ENCODE data around the gene ITGA7.
A peak's percentile ranks its signal among the peaks of the same experiment; 100 is the strongest.

ITGA7 gene

GRCh38 chr12:55699471-55700055 lies 8.1 kb downstream of the ITGA7 start:
- DNase-seq = no peak

DNA sequence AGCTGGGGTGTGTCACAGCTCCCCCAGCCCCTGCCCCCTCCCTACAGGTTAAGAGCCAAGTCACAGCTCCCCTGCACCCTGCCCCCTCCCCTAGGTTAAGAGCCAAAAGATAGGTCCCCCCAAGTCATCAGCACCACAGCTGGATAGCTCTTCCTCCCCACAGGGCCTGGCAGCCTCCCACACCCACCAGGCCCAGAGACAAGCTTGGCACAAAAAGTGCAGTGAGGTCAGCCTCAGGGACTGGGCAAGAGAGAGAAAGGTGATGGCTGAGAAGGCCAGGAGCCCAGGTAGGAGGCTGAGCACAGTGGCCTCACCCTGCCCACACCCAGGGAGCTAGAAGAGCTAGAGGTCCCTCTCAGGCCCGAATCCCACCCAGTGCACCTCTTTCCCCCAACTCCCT lies 8.7 kb downstream of the ITGA7 start:
- DNase-seq = no peak

DNA sequence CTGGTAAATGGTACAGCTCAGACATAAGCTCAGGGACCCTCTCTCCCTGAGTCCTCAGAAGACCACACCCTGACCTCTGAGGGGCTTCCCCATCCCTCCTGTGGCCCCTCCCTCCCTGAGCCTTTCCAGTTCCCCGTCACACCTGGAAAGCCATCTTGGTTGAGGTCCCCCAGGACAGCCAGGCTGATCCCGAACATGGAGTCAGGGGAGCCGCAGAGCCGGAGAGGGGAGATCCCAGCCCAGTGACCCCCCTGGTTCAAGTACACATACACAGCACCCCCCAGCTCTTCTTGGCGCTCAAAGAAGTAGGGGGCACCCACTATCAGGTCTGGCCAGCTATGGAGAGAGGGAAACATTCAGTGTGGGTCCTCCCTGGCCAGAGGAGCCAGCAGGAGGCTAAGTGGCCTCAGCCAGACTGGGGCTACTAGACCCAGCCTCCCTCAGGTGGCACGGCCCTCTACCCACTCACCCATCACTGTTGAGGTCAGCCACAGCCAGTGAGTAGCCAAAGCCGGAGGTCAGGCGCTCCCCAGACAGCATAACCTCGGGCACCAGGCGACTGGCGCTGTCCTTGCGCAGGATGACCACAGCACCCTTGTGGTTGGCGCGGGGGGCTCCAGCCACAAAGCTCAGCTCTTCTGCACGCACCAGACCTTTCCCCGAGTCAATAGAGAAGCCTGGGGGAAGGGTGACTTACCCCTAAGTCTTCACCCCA lies 9.3 kb downstream of the ITGA7 start:
- no peak for DNase-seq

GRCh38 chr12:55697686-55698085 lies 10.0 kb downstream of the ITGA7 start:
- DNase-seq = no peak

- DNase-seq = no peak
Observed at GRCh38 chr12:55696796-55697462, 10.8 kb downstream of the ITGA7 start.

DNA sequence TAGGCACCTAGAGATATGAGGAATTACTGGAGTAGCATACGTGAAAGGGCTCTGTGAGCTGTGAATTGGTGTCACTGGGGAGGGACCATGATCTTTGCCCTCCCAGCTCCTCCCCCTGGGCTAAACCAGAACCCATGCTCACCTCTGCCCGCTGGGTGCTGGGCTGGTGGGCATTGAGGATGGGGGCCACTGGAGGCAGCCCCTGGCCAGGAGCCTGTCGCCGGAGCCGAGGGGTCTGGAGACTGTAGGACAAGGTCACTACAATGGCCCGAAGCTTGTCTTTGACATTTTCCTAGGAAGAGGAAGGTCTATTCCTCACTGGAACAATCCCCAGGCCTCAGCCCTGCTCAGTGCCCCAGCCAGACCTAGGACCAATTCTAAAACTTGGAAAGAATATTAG lies 11.6 kb downstream of the ITGA7 start:
- no peak for DNase-seq

- no peak for DNase-seq
Observed at GRCh38 chr12:55695349-55695748, 12.4 kb downstream of the ITGA7 start.

DNA sequence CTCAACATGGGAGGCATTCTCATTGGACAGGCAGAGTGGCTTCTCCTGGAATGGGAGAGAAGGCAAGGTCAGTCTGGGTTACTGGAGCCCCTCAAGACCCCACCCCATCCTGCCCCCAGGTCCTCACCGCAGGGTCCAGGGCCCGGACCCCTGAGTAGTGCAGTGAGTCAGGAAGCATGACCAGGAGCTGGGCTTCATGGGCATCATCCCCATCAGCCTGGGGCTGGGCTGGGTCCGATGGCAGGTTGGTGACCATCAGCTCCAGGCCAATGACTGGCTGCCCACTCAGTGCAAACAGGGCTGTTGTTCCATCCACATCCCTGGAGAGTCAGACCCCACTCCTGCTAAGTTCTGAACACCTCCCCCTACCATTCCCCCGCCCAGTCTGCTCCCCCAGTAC lies 13.1 kb downstream of the ITGA7 start:
- DNase-seq = no peak

DNA sequence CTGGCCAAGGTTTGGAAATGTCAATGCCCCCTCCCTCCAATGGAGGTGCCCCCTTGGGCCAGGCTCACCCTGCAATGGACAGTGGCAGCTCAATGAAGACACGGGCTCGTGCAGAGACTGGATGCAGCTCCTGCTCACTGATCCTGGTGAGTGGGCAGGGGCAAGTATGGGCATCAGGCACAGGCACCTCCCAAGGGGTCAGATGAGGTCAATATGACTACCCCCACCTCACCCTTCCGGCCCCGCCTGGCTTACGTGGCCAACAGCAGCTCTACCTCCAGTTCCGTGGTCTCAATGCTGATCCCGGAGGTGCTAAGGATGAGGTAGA lies 13.6 kb downstream of the ITGA7 start:
- DNase-seq = no peak

DNA sequence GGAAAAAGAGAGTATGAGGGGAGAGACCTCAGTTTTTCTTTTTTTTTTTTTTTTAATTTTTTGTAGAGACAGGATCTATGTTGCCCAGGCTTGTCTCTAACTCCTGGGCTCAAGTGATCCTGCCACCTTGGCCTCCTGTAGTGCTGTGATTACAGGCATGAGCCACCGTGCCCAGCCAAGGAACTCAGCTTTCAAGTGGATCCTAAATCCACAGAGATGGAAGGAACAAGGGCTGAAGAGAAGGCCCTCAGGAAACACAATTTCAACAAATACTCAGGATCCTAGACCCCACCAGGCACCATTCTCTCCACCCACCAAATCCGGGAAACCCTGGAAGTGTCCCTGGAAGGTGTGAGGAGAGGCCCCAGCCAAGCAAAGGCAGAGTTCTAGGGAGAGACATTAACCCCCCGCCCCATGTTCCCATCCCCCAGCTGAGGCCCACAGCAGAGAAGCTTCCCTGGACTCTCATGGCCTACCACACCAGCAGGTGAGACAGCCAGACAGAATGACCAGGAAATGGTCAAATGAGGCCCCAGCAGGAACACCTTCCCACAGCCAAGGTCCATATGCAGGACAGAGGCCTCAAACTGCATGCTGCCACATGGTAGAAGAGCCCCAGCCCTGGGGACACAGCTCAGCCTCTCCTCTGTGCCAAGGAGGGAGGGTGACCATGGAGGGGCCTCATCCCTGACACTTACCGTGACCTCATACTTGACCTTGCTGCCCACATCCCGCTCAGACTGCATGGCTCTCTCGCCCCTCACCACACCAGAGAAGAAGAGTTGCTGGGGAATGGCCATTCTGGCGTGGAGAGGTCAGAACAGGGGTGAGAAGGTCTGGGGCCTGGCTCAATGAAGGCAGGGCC lies 14.1 kb downstream of the ITGA7 start:
- no peak for DNase-seq

DNA sequence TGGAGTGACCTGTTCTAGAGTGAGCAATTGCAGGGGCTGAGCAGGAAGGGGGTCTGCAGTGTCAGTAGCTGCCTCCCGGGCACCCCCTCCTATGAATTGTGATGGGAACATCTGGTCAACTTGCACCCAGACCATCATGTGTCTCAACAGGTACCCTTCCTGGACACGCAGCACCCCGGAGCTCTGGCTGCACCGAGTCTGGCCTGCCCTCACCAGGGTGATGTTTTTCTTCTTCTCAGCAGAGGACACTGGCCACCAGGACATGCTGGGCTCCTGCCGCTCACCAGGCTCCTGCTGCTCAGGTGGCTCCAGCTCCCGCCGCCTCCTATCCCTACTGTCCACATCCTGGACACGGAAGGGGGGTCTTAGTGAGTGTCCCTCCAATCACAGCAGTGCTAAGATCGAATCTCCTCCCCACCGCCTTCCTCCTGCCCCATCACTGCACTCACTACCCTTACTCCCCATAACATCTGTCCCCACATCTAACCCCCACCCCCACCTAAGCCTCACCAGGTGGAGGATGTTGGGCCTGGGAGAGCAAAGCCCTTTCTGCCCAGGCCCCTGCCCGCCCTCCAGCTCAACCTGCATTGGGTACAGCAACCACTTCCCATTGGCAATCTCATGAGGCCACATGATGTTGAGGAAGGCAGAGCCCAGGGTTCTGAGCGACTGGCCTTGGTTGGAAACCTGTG lies 14.9 kb downstream of the ITGA7 start:
- no peak for DNase-seq

- no peak for DNase-seq
Observed at GRCh38 chr12:55688716-55689655, 18.7 kb downstream of the ITGA7 start.

GRCh38 chr12:55687746-55688145 lies 20.0 kb downstream of the ITGA7 start:
- no peak for DNase-seq

DNA sequence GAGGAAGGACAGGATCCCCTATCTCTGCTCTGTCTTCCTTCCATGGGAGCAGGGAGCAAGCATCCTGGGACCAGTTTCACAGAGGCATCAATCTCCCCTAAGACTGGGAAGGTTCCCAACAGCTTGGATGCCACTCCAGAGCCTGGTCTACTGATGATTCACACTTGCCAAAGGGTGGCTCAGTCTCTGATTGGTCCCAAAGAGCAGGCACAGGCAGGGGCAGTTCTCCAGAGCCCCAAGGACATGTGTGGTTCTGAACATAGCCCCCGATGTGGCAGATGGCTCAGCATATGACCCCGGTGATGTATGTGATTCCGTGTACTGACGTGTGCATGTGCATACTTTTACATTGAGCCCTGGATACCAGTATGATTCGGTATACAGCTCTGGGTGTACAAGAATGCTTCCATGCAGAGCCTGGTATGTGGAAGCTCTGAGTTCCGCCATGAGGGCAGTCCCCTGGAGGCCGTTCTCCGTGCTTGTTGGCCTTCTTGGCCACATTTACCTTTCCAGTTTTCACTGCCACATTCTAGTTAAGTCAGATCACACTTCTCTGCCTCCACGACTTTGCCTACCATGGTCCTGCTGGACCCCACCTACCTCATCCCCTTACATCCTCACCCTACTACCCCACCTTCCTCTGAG lies 21.2 kb downstream of the ITGA7 start:
- DNase-seq = no peak

- no peak for DNase-seq
Observed at GRCh38 chr12:55685671-55686070, 22.0 kb downstream of the ITGA7 start.

- no peak for DNase-seq
Observed at GRCh38 chr12:55684761-55685370, 22.8 kb downstream of the ITGA7 start.

- no peak for DNase-seq
Observed at GRCh38 chr12:55683676-55684075, 24.0 kb downstream of the ITGA7 start.

DNA sequence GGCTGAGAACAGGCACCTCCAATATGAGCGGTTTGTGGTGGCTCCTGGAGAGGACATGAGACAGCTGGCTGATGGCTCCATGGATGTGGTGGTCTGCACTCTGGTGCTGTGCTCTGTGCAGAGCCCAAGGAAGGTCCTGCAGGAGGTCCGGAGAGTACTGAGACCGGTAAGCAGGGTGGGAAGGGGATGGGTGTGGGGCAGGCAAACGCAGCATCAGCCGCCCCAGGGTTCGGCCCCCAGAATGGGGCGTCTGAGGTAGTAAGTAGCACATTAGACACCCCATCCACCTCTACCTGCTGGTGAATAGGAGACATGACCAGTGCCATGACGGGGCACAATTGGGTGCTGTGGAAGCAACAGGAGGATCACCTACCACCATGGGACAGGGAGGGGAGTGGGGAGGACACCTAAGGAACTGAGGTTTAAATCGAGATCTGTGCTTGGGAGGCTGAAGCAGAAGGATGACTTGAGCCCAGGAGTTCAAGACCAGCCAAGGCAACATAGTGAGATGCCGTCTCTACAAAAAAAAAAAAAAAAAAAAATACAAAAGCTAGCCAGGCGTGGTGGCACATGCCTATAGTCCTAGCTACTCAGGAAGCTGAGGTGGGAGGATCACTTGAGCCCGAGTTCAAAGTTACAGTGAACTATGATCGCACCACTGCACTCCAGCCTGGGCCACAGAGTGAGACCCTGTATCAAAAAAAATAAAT lies 25.5 kb downstream of the ITGA7 start:
- no peak for DNase-seq

GRCh38 chr12:55681142-55682077 lies 26.3 kb downstream of the ITGA7 start:
- DNase-seq = peak; percentile 38
